ENCODE results near the gene KCNMB2. TPM values are rescaled to one million over a fixed set of nuclear protein-coding genes. Genes with fewer than 3 reads are reported as not detected.

The KCNMB2 gene
- polyA plus RNA-seq, 3 donors, result not detected

- H3K36me3 Mint-ChIP-seq, result no peaks in the 10 kb centered on the region
- Histone ChIP-seq H4K20me1 (ENCODE audit: insufficient read depth, low read length) (no peaks in the 10 kb centered on the region), H3K9me3 (replicated peaks in 1 of 2; ENCODE audit: control insufficient read depth in 1 of 2, insufficient read depth in 1 of 2, low read length in 2 of 2) (peaks cover 11 to 12% of the 10 kb centered on the region in 2 donors), H3K27me3 (ENCODE audit: control insufficient read depth in 2 of 2, insufficient read depth in 2 of 2, low read length in 2 of 2) (no peaks in the 10 kb centered on the region), H3K36me3 (replicated peaks in 1 of 2; ENCODE audit: control insufficient read depth in 1 of 2, insufficient read depth in 2 of 2, low read length in 2 of 2) (no peaks in the 10 kb centered on the region), H3K4me3 (replicated peaks in 1 of 3; ENCODE audit: low read depth in 2 of 3, low read length in 3 of 3) (no peak overlapping the region), H3K79me2 (ENCODE audit: insufficient read depth, low read length) (no peaks in the 10 kb centered on the region), H3K9ac (ENCODE audit: insufficient read depth, low read length, poor library complexity, severe bottlenecking) (no peak overlapping the region), H3K4me1 (ENCODE audit: control insufficient read depth in 1 of 2, insufficient read depth in 2 of 2, low read length in 2 of 2) (no peaks in the 10 kb centered on the region), H2AFZ (ENCODE audit: insufficient read depth, low read depth, low read length, poor library complexity, severe bottlenecking) (no peak overlapping the region), H3K4me2 (replicated peaks; ENCODE audit: extremely low read depth, low read length, poor library complexity, severe bottlenecking) (no peak overlapping the region), H3K27ac (ENCODE audit: low read depth in 1 of 2, low read length in 2 of 2) (no peak overlapping the region)
- no peaks in the 10 kb centered on the region for H3K4me1 Mint-ChIP-seq
- peaks cover 0 to 2% (median 0%) of the 10 kb centered on the region in 3 donors for H3K27me3 Mint-ChIP-seq (ENCODE audit: low read depth in 3 of 3)
- peaks cover 2 to 6% (median 3%) of the 10 kb centered on the region in 7 donors for H3K9me3 Mint-ChIP-seq
- no peak overlapping the region for H3K27ac Mint-ChIP-seq
- intact Hi-C loops (cut with micrococcal nuclease), result no loop called here
- H3K4me3 Mint-ChIP-seq, result no peak overlapping the region
- no peak for TF ChIP-seq CTCF (IDR thresholded peaks at IDR 0.05)
- no peak for DNase-seq
Measured at GRCh38 chr3:178628037-178628436, 91.8 kb downstream of the KCNMB2 start.

- H3K27ac ChIP-seq (ENCODE audit: low read depth in 1 of 2, low read length in 2 of 2), result no peak overlapping the region
- no peaks in the 10 kb centered on the region for H4K20me1 ChIP-seq (ENCODE audit: insufficient read depth, low read length)
- Mint-ChIP-seq H3K36me3 (no peaks in the 10 kb centered on the region), H3K4me1 (no peaks in the 10 kb centered on the region), H3K27ac (no peak overlapping the region), H3K27me3 (ENCODE audit: low read depth in 3 of 3) (peaks cover 0 to 2% (median 2%) of the 10 kb centered on the region in 3 donors), H3K4me3 (no peak overlapping the region), H3K9me3 (peaks cover 2 to 9% (median 6%) of the 10 kb centered on the region in 7 donors)
- H3K27me3 ChIP-seq (ENCODE audit: control insufficient read depth in 2 of 2, insufficient read depth in 2 of 2, low read length in 2 of 2), result no peaks in the 10 kb centered on the region
- H3K4me2 ChIP-seq (replicated peaks; ENCODE audit: extremely low read depth, low read length, poor library complexity, severe bottlenecking), result no peak overlapping the region
- intact Hi-C loops (cut with micrococcal nuclease), result no loop called here
- no peak overlapping the region for H2AFZ ChIP-seq (ENCODE audit: insufficient read depth, low read depth, low read length, poor library complexity, severe bottlenecking)
- no peak for TF ChIP-seq CTCF (IDR thresholded peaks at IDR 0.05)
- WGBS (ENCODE audit: insufficient coverage), result 100% methylated on average over 1 of the region's 2 CpGs
- no peak overlapping the region for H3K4me3 ChIP-seq (replicated peaks in 1 of 3; ENCODE audit: low read depth in 2 of 3, low read length in 3 of 3)
- DNase-seq, result no peak
- H3K9ac ChIP-seq (ENCODE audit: insufficient read depth, low read length, poor library complexity, severe bottlenecking), result no peak overlapping the region
- no peaks in the 10 kb centered on the region for H3K79me2 ChIP-seq (ENCODE audit: insufficient read depth, low read length)
- no peaks in the 10 kb centered on the region for H3K4me1 ChIP-seq (ENCODE audit: control insufficient read depth in 1 of 2, insufficient read depth in 2 of 2, low read length in 2 of 2)
- H3K36me3 ChIP-seq (replicated peaks in 1 of 2; ENCODE audit: control insufficient read depth in 1 of 2, insufficient read depth in 2 of 2, low read length in 2 of 2), result no peaks in the 10 kb centered on the region
- H3K9me3 ChIP-seq (replicated peaks in 1 of 2; ENCODE audit: control insufficient read depth in 1 of 2, insufficient read depth in 1 of 2, low read length in 2 of 2), result peaks cover 12 to 16% of the 10 kb centered on the region in 2 donors
Measured at GRCh38 chr3:178629430-178630178, 93.4 kb downstream of the KCNMB2 start.
